ENCODE data around the gene ALDH1L1. TPM values are rescaled to one million over a fixed set of nuclear protein-coding genes. Genes with fewer than 3 reads are reported as not detected.

ALDH1L1 gene
- total and polyA plus RNA-seq, 2 of the 8 experiments (the other 6 are each of a cell fraction or from before 2014, with no cell fraction given), result 0.98 to 1.6 TPM

- no peak for TF ChIP-seq BCL11A (IDR thresholded peaks at IDR 0.05; ENCODE audit: low read depth in 2 of 2, low read length in 2 of 2)
- TF ChIP-seq ATF2 (IDR thresholded peaks at IDR 0.05; ENCODE audit: low read length), result no peak
- no peak for TF ChIP-seq GTF2F1 (IDR thresholded peaks at IDR 0.05; ENCODE audit: borderline replicate concordance, low read depth, low read length)
Measured at GRCh38 chr3:126207166-126207565, 26.8 kb upstream of the ALDH1L1 start (continued).
